GM18526 (cell line): ENCODE data around the gene SLCO1A2.

Experiments used
- POLR2A ChIP-seq: IDR thresholded peaks from 3 replicates; pipeline ENCODE4 v1.6.1; 2011; ENCODE audit not compliant: insufficient read length; ENCODE audit errors: extremely low read depth

SLCO1A2 gene, protein sequence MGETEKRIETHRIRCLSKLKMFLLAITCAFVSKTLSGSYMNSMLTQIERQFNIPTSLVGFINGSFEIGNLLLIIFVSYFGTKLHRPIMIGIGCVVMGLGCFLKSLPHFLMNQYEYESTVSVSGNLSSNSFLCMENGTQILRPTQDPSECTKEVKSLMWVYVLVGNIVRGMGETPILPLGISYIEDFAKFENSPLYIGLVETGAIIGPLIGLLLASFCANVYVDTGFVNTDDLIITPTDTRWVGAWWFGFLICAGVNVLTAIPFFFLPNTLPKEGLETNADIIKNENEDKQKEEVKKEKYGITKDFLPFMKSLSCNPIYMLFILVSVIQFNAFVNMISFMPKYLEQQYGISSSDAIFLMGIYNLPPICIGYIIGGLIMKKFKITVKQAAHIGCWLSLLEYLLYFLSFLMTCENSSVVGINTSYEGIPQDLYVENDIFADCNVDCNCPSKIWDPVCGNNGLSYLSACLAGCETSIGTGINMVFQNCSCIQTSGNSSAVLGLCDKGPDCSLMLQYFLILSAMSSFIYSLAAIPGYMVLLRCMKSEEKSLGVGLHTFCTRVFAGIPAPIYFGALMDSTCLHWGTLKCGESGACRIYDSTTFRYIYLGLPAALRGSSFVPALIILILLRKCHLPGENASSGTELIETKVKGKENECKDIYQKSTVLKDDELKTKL

DNA sequence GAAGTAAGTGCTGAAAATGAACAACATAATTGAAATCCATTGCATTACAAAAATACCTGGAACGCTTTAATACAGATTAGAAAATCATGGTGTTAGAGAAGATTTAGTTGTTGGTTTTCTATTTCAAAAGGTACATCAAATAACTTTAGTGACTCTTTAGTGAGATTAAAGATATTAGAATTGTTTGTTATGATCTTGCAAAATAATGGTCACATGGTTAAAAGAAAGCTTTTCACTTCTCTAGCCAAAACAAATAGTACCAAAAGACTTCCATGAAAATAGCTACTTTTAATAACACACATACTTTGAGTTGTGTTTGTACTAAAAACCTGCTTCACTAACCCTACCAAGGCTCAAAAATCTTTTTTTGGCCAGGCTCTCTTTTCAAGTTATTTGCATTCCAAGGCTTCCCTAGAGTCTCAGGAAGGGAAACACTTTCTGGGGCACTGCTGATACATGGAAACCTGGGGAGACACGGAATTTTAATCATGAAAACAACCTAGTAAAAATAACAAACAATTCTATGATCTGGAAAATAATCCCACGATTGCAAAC, at the start of gene SLCO1A2:
Gene SLCO1A2, minus strand, starts transcription at position 147 of the 555 bp plus-strand sequence. CDS start 270 bp downstream, outside the sequence.
- TF ChIP-seq POLR2A: no peak

DNA sequence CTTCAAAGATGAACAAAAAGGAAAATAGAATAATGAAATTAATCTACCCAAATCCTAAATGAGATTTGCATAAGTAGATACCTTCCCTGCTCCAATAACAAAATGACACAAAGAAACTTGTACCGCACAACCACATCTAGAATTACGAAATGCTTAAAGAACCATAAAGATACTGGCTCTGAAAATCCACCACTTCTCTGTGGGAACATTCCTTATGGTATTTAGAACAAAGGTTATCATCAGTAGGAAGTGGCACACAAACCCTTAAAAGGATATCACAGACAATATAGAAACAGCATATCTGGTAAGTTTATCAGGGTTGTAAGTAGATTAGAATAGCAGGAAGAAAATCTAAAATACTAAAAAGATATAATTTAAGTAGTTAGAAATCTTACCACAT, 49.5 kb upstream of the SLCO1A2 start:
- no peak for TF ChIP-seq POLR2A

DNA sequence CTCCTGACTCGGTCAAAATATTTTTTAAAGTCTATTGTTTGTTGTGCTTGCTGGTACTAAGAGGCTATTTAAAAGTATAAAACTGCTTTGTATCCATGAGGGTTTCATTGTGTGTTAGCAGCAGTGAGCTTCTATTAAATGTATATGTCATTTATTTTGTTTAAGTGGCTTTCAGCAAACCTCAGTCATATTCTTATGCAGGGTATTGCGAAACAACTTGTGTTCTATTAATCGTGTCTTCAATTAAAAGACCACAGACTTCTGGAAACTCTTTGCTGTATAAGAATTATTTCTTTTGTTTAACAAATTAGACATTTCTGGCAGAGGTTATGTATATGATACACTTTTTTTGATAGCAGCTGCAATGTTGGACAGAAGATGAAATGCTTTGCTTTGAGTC, 44.5 kb upstream of the SLCO1A2 start:
- TF ChIP-seq POLR2A: no peak

DNA sequence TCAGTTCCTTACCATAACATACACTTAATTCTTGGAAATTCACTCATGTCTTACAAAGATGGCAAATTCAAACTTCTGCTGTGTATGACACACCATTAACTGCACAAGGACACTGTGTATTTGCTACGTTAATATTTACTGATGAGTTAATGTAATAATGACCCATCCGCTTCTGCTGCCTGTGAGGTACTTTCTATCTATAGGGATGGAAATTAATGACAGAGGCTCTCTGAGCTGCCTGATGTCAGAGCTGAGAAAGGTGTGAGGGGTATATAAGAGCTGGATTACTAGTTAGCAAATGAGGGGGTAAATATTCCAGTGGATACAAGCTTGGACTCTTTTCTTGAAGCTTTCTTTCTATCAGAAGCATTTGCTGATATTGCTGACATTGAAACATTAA, 37.9 kb upstream of the SLCO1A2 start, which contains the start of gene IAPP:
Gene IAPP, plus strand, starts transcription at position 301 of the 400 bp plus-strand sequence. CDS start 450 bp downstream, outside the sequence.
- TF ChIP-seq POLR2A: no peak

DNA sequence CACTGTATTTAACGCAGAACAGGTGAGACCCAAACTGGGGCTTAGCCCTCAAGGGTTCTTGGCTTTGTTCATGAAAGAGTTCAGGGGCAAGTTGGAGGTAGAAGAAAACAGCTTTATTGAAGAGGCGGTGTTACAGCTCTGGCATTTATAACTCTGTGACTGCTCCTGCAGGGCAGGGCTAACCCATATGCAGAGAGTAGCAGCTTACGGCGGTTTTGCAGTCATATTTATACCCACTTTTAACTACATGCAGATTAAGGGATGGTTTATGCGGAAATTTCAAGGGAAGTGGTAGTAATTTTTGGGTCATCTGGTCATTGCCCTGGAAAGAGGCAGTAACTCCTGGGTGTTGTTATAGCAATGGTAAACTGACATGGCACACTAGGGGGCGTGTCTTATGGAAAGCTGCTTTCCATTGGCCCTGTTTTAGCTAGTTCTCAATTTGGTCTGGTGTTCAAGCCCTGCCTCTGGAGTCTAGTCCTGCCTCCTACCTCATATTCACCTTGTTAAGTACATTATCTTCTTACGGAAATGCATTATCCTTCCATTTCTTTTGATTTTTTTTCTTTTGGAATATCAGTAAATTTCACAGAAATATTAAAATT, 36.2 kb upstream of the SLCO1A2 start:
- no peak for TF ChIP-seq POLR2A

DNA sequence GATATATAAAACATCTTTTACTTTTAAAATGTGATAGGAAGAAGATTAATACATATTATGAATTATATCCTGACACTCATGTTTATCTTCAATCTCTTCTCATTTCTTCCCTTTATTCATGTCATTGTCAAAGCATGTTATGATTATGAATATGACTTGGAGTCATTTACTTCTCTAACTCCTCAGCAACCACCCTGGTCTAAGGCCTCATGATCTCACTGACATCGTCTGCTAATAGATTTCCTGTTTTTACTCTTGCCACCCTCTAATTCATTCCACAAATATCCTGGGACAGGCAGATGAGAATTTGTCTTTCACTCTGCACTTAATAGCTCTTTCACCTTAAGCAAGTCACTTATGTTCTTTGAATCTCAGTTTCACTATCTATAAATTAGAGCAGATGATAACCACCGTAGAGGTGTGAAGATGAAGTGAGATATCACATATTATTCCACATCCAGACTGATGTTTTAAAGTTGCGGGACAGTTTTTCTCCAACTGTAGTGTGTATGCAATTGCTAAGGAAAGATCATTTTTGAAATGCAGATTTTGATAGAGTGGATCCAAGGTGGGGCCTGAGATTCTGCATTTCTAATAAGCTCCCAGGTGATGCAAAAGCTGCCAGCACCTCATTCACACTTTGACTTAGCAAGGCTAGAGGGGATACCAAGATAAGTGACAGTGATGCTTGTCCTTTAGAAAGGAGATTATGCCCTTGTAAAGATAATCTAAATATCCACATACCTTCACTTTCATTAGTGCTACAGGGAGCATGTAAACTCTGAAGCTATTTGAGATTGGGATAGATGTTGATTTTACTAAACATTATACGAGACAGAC, 34.6 kb upstream of the SLCO1A2 start:
- TF ChIP-seq POLR2A: no peak

DNA sequence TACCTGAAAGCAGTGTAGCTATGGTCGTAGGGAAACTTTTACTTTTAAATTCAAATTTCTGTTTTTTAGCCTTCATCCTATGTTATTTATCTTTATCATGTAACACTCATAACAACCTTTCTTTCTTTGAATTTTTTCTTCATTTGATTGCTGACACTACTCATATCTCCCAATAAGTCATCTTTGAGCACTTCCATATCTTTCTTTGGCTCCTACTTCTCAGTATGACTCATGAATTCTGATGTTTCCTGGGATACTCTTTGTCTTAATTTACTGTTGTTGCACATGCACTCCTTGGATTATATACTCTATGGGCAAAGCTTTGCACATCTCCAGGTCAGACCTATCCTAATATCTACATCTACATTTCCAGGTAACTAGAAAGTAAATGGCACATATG, 19.9 kb upstream of the SLCO1A2 start:
- TF ChIP-seq POLR2A: no peak

DNA sequence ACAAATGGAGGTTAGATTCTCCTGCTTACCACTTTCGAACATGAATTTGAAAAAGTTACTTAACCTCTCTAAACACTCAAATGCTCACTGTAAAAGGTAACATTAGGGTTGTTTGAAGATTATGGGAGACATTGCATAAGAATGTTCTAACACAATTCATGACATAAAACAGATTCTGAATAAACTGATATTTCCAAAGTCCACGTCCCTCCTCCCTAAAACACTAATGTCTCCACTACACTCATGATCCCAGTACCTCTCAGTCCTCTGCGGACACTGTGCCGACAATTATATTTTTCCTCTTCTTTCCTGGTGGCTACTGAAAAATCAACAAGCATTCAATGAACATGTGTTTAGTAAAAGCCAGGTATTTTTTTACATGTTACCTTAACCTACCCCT, 19.2 kb upstream of the SLCO1A2 start:
- TF ChIP-seq POLR2A: no peak

DNA sequence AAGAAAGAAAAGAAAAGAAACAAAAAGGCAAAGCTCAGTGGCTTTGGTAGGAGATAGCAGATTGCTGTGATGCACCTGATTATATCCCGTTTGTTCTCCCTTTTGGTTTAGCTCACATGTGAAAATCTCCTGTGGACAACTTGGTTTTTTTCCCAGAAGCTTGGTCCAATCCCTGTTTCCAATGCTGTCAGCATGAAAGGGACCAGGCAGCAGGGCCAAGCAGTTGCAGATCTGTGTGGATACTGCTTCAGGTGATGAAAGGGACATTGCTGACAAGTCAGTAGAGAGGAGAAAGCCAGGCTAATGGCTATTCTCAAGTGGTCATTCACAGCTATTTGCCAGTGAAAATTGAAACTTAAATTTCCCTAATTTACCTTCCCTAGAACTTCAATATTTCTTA, 18.8 kb upstream of the SLCO1A2 start:
- no peak for TF ChIP-seq POLR2A

DNA sequence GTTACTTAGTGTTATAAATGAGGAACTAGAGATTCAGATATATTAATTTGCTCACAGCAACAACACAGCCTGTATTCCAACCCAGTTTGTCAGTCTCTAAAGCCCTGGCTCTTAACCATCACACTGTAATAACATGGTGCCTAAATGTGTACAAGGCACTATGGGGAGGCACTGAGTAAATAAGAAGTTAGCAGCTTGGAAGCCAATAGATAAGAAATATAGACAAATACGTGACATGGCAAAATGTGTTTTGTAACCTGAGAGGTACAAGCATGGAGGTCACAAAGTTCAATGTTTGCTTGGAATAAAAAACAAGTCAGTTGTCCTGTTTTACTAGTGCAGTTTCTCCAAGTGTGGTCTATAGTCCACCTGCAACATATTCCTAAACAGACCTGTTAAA, 16.3 kb upstream of the SLCO1A2 start:
- no peak for TF ChIP-seq POLR2A

DNA sequence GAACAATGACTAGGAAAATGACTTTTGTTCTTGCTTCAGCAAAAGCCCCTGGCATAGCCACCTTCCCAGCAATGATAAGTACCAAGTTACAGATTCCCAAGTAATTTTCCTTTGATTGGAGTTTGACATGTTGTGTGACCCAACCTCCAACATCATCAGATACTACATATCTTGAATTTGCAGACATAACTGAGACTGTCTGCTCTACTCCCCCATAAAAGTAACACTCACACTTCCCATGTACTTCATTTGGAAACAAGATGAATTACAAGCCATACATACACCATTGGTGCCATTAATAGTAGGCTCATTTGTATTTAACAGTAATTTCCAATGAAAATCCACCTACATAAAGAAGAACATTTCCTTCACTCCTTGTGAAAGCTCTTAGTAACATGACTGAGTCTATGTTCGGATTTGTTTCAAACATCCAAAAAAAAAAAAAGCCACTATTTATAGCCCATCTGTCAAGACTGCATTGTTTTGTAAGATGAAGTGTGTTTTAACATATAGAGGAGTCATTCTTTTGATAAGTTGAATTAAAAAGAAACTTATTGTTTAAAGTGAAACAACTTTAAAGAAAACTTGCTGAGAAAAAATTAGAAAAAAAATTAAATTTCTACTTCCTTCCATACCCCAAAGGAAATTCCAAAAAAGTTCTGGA, 12.0 kb upstream of the SLCO1A2 start:
- no peak for TF ChIP-seq POLR2A

DNA sequence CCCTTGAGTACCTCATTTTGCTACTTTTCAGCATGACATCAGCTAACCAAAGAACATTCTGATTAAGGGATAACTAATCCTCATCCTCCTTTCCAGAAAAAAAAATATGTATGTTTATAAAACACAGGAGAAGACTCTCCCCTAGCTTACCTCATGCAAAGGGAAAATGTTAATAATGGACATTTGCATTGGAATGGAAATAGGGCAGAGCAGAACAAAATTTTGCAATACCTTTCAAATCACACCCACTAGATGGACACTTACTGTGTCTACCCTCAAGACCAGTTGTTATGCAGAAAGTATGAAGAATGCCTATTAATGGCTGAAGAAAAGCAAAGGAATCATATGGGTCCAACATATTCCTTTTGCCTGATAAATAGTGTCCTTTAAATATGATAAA, 8.9 kb upstream of the SLCO1A2 start:
- no peak for TF ChIP-seq POLR2A

DNA sequence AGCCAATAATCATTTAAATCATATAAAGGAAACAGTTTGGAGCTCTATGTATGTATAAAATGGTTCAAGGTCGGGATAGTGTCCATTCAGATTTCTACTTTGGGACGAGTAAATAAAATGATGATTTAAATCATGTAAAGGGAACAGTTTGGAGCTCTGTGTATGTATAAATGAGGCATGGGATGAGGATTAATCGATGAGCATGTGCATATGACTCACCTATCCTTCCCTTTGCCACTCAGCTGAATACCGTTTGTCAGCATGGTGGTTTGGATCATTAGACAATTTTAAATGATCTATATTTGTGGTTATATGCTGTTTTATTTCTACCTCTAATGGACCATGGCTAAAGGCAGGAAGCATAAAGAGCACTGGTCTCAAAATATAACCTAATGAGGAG, 7.1 kb upstream of the SLCO1A2 start:
- no peak for TF ChIP-seq POLR2A

DNA sequence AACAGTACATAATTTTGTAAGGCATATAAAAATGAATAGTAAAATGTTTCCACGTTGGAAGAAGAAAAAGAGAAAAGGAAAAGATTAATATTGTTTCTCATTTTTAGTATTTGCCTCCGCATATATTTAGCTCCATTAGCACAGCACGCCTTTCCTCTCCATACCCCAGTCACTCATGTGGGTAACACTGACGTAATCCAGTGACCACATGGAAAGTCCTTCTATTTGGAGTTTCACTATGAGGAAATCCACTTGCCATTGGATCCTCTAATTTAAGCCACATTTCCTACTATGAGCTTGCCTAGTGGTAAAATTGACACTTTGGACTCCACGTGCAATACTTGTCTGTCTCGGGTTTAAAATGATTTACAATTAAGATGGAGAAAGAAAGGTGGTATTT, 5.7 kb upstream of the SLCO1A2 start:
- TF ChIP-seq POLR2A: no peak
